Gastroesophageal sphincter (tissue), 4 donors: ENCODE results near the gene ABHD14A. TPM values are rescaled to one million over a fixed set of nuclear protein-coding genes. Genes with fewer than 3 reads are reported as not detected.

Experiments
- ATAC-seq: fragments of 150-250 bp; one replicate; pipeline ENCODE4 v1.9.1; 2016; ENCODE audit warnings: mild to moderate bottlenecking, moderate library complexity
- H3K27ac ChIP-seq, 4 donors: fragments of 200-600 bp; sonication (generic) in 3 of 4; 1 replicate in 3 of 4; 2 replicates in 1 of 4; pipeline ENCODE4 v1.5.1; 2016 to 2019
- H3K27me3 ChIP-seq: fragments of 200-600 bp; sonication (generic); one replicate; pipeline ENCODE4 v1.5.1; 2019
- H3K36me3 ChIP-seq, 2 donors: fragments of 200-600 bp; sonication (generic); one replicate each; pipeline ENCODE4 v1.5.1; 2019; ENCODE audit warnings: control low read depth in 1 of 2
- H3K4me1 ChIP-seq, 3 donors: fragments of 200-600 bp; sonication (generic); 1 replicate in 2 of 3; 2 replicates in 1 of 3; pipeline ENCODE4 v1.5.1; 2016 to 2019; ENCODE audit warnings: control low read depth in 2 of 3
- H3K4me3 ChIP-seq, 2 donors: fragments of 200-600 bp; sonication (generic); one replicate each; pipeline ENCODE4 v1.5.1; 2019; ENCODE audit warnings: mild to moderate bottlenecking in 1 of 2, moderate library complexity in 1 of 2
- H3K9me3 ChIP-seq, 3 donors: fragments of 200-600 bp; sonication (generic); one replicate each; pipeline ENCODE4 v1.5.1; 2017 to 2019; ENCODE audit warnings: control low read depth in 2 of 3
- CTCF ChIP-seq, 4 experiments: fragments of 200-600 bp in 2 of 4; fragments of 450-650 bp in 2 of 4; sonication (generic) in 1 of 4; IDR thresholded peaks; one replicate each; pipeline ENCODE4 v1.5.1; 2017 to 2019; ENCODE audit warnings: antibody characterized with exemption in 4 of 4, mild to moderate bottlenecking in 2 of 4, moderate library complexity in 2 of 4
- EP300 ChIP-seq: sonication (generic); formaldehyde crosslinking; IDR thresholded peaks from one replicate; pipeline ENCODE4 v1.6.1; 2017; ENCODE audit warnings: antibody characterized with exemption, mild to moderate bottlenecking
- POLR2A ChIP-seq, 2 donors: fragments of 450-650 bp; IDR thresholded peaks; one replicate each; pipeline ENCODE4 v1.6.1; 2017; ENCODE audit warnings: antibody characterized with exemption in 2 of 2, mild to moderate bottlenecking in 2 of 2, moderate library complexity in 1 of 2
- POLR2AphosphoS5 ChIP-seq: sonication (generic); formaldehyde crosslinking; IDR thresholded peaks from one replicate; pipeline ENCODE4 v1.6.1; 2017; ENCODE audit warnings: antibody characterized with exemption
- WGBS, 2 donors: methylation state at CpG; one replicate each; pipeline ENCODE4 v1.1.5; 2018; ENCODE audit warnings: low coverage in 1 of 2; 5-methylcytosine and 5-hydroxymethylcytosine counted together
- total RNA-seq, 4 donors: library from RNA; depleted of rRNA; stranded (reverse); fragments of >200 nt; gene quantifications; one replicate each; pipeline ENCODE4 v1.1.0, GENCODE V29; 2016

Gene ABHD14A
- total RNA-seq, 4 donors from 2014 or later = 12.6 to 20.2 (median 13.8) TPM

GRCh38 chr3:51982352-51982837 lies 7.5 kb downstream of the ABHD14A start:
- Histone ChIP-seq H3K36me3 (peaks cover 0 to 12% of the 10 kb centered on the region in 2 donors), H3K27me3 (no peaks in the 10 kb centered on the region), H3K4me1 (peaks cover 0 to 36% (median 13%) of the 10 kb centered on the region in 3 donors), H3K4me3 (peak overlapping the region; percentile 32 to 73), H3K27ac (peak overlapping the region; percentile 64 to 99 (median 98)), H3K9me3 (no peaks in the 10 kb centered on the region)
- 0% methylated on average over 2 to 3 of the region's 4 CpGs for WGBS, 2 donors
- no peak for TF ChIP-seq POLR2A (IDR thresholded peaks at IDR 0.05)
- no peak for TF ChIP-seq POLR2AphosphoS5
- TF ChIP-seq CTCF (IDR thresholded peaks at IDR 0.05) = peak in 3 of 4 experiments; percentile 27 to 49 (median 42)
- no peak for ATAC-seq

GRCh38 chr3:51982838-51983577 lies 8.1 kb downstream of the ABHD14A start, which contains the start of gene ACY1:
TSS of gene ACY1 (plus strand) at chr3:51983535. CDS start at chr3:51984065, 530 bp downstream.
- peak; percentile 73 for TF ChIP-seq POLR2AphosphoS5
- TF ChIP-seq CTCF (IDR thresholded peaks at IDR 0.05) = no peak
- no peak for TF ChIP-seq EP300
- TF ChIP-seq POLR2A (IDR thresholded peaks at IDR 0.05) = peak; percentile 69 to 76
- Histone ChIP-seq H3K27ac (peak within 1 kb of the TSS; percentile 64 to 99 (median 98)), H3K36me3 (peaks cover 0 to 12% of the 10 kb centered on the region in 2 donors), H3K4me1 (peaks cover 0 to 36% (median 13%) of the 10 kb centered on the region in 3 donors), H3K27me3 (no peaks in the 10 kb centered on the region), H3K9me3 (no peaks in the 10 kb centered on the region), H3K4me3 (peak within 1 kb of the TSS; percentile 32 to 73)
- WGBS, 2 donors = 0% methylated on average over 2 to 4 of the region's 68 CpGs
- ATAC-seq = peak; percentile 93

- H3K4me1 ChIP-seq = peaks cover 0 to 36% (median 13%) of the 10 kb centered on the region in 3 donors
- no peaks in the 10 kb centered on the region for H3K27me3 ChIP-seq
- TF ChIP-seq POLR2AphosphoS5 = no peak
- H3K4me3 ChIP-seq = peak overlapping the region; percentile 32 to 73
- H3K9me3 ChIP-seq = no peaks in the 10 kb centered on the region
- peak overlapping the region; percentile 64 to 99 (median 98) for H3K27ac ChIP-seq
- peaks cover 0 to 12% of the 10 kb centered on the region in 2 donors for H3K36me3 ChIP-seq
- ATAC-seq = no peak
- 60 to 73% methylated on average over 4 to 22 of the region's 22 CpGs for WGBS, 2 donors
Observed at GRCh38 chr3:51983578-51984268, 8.9 kb downstream of the ABHD14A start.

- Histone ChIP-seq H3K36me3 (peaks cover 0 to 12% of the 10 kb centered on the region in 2 donors), H3K4me3 (no peak overlapping the region), H3K27me3 (no peaks in the 10 kb centered on the region), H3K27ac (peak overlapping the region in 3 of 4 donors; percentile 97 to 99 (median 98)), H3K9me3 (no peaks in the 10 kb centered on the region), H3K4me1 (peaks cover 0 to 40% (median 13%) of the 10 kb centered on the region in 3 donors)
- ATAC-seq = no peak
- TF ChIP-seq CTCF (IDR thresholded peaks at IDR 0.05) (no peak), EP300 (no peak), POLR2AphosphoS5 (no peak), POLR2A (IDR thresholded peaks at IDR 0.05) (no peak)
Observed at GRCh38 chr3:51984269-51984647, 9.4 kb downstream of the ABHD14A start.

- Histone ChIP-seq H3K4me1 (peaks cover 0 to 48% (median 16%) of the 10 kb centered on the region in 3 donors), H3K27me3 (no peaks in the 10 kb centered on the region), H3K4me3 (no peak overlapping the region), H3K27ac (peak overlapping the region in 1 of 4 donors; percentile 1), H3K36me3 (peaks cover 0 to 10% of the 10 kb centered on the region in 2 donors), H3K9me3 (no peaks in the 10 kb centered on the region)
- WGBS, 2 donors = 86 to 100% methylated on average over 1 to 2 of the region's 6 CpGs
- no peak for ATAC-seq
- TF ChIP-seq CTCF (IDR thresholded peaks at IDR 0.05) (no peak), EP300 (no peak), POLR2A (IDR thresholded peaks at IDR 0.05) (no peak), POLR2AphosphoS5 (no peak)
Observed at GRCh38 chr3:51985063-51985462, 10.2 kb downstream of the ABHD14A start.
